GM18861 (cell line): ENCODE measurements around the gene ZFP2.

Experiments used
- ATAC-seq: cut with Tn5 transposase; IDR thresholded peaks from one replicate; pipeline ENCODE4 v1.9.1; 2021; ENCODE audit not compliant: unreplicated experiment

ZFP2 gene

DNA sequence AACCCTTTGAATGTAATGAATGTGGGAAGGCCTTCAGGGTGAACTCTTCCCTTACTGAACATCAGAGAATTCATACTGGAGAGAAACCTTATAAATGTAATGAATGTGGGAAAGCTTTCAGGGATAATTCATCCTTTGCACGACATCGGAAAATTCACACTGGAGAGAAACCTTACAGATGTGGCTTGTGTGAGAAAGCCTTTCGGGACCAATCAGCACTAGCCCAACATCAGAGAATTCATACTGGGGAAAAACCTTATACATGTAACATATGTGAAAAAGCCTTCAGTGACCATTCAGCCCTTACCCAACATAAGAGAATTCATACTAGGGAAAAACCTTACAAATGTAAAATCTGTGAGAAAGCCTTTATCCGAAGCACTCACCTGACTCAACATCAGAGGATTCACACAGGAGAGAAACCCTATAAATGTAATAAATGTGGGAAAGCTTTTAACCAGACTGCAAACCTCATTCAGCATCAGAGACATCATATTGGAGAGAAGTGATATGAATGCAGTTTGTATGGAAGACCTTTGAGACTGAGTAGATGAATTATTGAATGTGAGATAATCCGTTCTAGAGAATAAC, 69.8 kb downstream of the ZFP2 start:
- ATAC-seq = no peak

DNA sequence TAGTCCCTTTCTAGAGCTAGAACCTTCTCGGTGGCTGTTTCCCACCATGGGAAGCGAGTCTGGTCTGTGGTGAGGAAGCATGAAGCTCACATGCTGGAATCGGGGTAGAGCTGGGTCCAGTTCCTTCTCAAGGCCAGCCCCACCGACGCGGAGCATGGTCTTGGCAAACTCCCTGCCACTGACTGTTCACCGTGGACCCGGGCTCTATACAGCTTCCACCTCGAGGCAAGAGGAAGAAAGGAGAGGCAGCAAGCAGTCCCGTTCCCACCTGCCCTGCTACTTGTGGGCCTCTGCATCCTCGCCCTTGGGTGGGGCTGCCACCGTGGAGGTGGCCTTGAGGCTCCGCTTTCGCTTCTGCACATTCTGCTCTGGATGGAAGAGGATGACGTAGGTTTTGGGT, 85.7 kb downstream of the ZFP2 start:
- no peak for ATAC-seq
